SK-N-SH (cell line): ENCODE data around the gene CACNA2D1. TPM values are rescaled to one million over a fixed set of nuclear protein-coding genes. Genes with fewer than 3 reads are reported as not detected.

Source experiments
- CTCF ChIA-PET: fragments of 300-600, 350-600 bp; formaldehyde crosslinking; extraction: SDS; loops from one replicate; lab custom pipeline; 2021; lab: Yijun Ruan, JAX
- POLR2A ChIA-PET: fragments of 350-600 bp; sonication (Branson Sonifier 250); formaldehyde crosslinking; extraction: SDS; loops from one replicate; lab custom pipeline; 2020; ENCODE audit warnings: antibody characterized with exemption, inconsistent platforms; lab: Yijun Ruan, JAX
- DNase-seq: peaks from one replicate; pipeline ENCODE4 v3.0.0; 2012
- H2AFZ ChIP-seq: fragments of 200-600 bp; sonication (generic); 2 replicates; pipeline ENCODE4 v1.8.1; 2016; ENCODE audit warnings: antibody characterized with exemption, mild to moderate bottlenecking, low read depth
- H3F3A ChIP-seq: fragments of 200-600 bp; sonication (generic); replicated peaks from 2 replicates; pipeline ENCODE3; 2016; ENCODE audit warnings: antibody characterized with exemption, mild to moderate bottlenecking; ENCODE audit not compliant: insufficient read depth
- H3K27ac ChIP-seq, 2 experiments: fragments of 200-500 bp in 1 of 2; fragments of 200-600 bp in 1 of 2; sonication (Bioruptor generic) in 1 of 2; sonication (generic), shearing (Covaris generic) in 1 of 2; 2 replicates each; pipeline versions ENCODE4 v1.5.1 to v1.6.1; 2014 to 2016; ENCODE audit warnings: low read depth in 2 of 2, inconsistent platforms in 1 of 2, low read length in 1 of 2, mild to moderate bottlenecking in 1 of 2, mixed read lengths in 1 of 2
- H3K27me3 ChIP-seq: fragments of 200-600 bp; sonication (generic), shearing (Covaris generic); 2 replicates; pipeline ENCODE4 v1.6.1; 2016; ENCODE audit warnings: mixed run types; ENCODE audit not compliant: insufficient read depth
- H3K36me3 ChIP-seq, 2 experiments: fragments of 200-500 bp in 1 of 2; fragments of 200-600 bp in 1 of 2; sonication (Bioruptor generic) in 1 of 2; sonication (generic) in 1 of 2; replicated peaks in 1 of 2; 2 replicates each; pipeline versions ENCODE3 to v1.5.1; 2014 to 2016; ENCODE audit warnings: low read length in 1 of 2, mild to moderate bottlenecking in 1 of 2; ENCODE audit not compliant: insufficient read depth in 2 of 2, control insufficient read depth in 1 of 2
- H3K4me1 ChIP-seq, 2 experiments: fragments of 200-500 bp in 1 of 2; fragments of 200-600 bp in 1 of 2; sonication (Bioruptor generic) in 1 of 2; sonication (generic), shearing (Covaris generic) in 1 of 2; 2 replicates each; pipeline versions ENCODE4 v1.5.1 to v1.6.1; 2014 to 2016; ENCODE audit warnings: low read depth in 1 of 2, low read length in 1 of 2, mixed run types in 1 of 2; ENCODE audit not compliant: insufficient read depth in 2 of 2, control insufficient read depth in 1 of 2
- H3K4me2 ChIP-seq: fragments of 200-600 bp; sonication (generic), shearing (Covaris generic); 2 replicates; pipeline ENCODE4 v1.6.1; 2017; ENCODE audit warnings: mixed run types
- H3K4me3 ChIP-seq, 2 experiments: fragments of 200-500 bp in 1 of 2; fragments of 200-600 bp in 1 of 2; sonication (Bioruptor generic) in 1 of 2; sonication (generic), shearing (Covaris generic) in 1 of 2; 2 replicates each; pipeline versions ENCODE4 v1.5.1 to v1.8.1; 2014 to 2016; ENCODE audit warnings: low read depth in 2 of 2, inconsistent platforms in 1 of 2, low read length in 1 of 2, mild to moderate bottlenecking in 1 of 2, mixed read lengths in 1 of 2, moderate library complexity in 1 of 2
- H3K79me2 ChIP-seq: fragments of 200-600 bp; sonication (generic); 2 replicates; pipeline ENCODE4 v1.8.1; 2017; ENCODE audit warnings: mild to moderate bottlenecking; ENCODE audit not compliant: insufficient read depth
- H3K9ac ChIP-seq: fragments of 200-600 bp; sonication (generic); 2 replicates; pipeline ENCODE4 v1.6.1; 2017; ENCODE audit warnings: mixed run types
- H3K9me2 ChIP-seq: fragments of 200-600 bp; sonication (generic); 2 replicates; pipeline ENCODE4 v1.6.1; 2017; ENCODE audit warnings: mixed run types
- H3K9me3 ChIP-seq: fragments of 200-600 bp; sonication (generic); 2 replicates; pipeline ENCODE4 v1.6.1; 2017; ENCODE audit warnings: mixed run types, mild to moderate bottlenecking, moderate library complexity
- H4K20me1 ChIP-seq: fragments of 200-600 bp; sonication (generic); 2 replicates; pipeline ENCODE4 v1.6.1; 2017; ENCODE audit warnings: mild to moderate bottlenecking, mixed run types; ENCODE audit not compliant: insufficient read depth
- CHD2 ChIP-seq: fragments of 150-350 bp; IDR thresholded peaks from 2 replicates; pipeline ENCODE4 v1.6.1; 2018; ENCODE audit warnings: low read length; ENCODE audit not compliant: partially characterized antibody
- CTCF ChIP-seq: fragments of 200-600 bp; sonication (generic); IDR thresholded peaks from 2 replicates; pipeline ENCODE4 v1.6.1; 2017; ENCODE audit warnings: antibody characterized with exemption, mild to moderate bottlenecking, moderate library complexity
- ELF1 ChIP-seq: IDR thresholded peaks from 2 replicates; pipeline ENCODE4 v1.4.0; 2012
- EZH2phosphoT487 ChIP-seq: fragments of 200-600 bp; sonication (generic); IDR thresholded peaks from 2 replicates; pipeline ENCODE4 v1.6.1; 2017; ENCODE audit warnings: low read depth, mixed run types, mild to moderate bottlenecking, antibody characterized with exemption, moderate library complexity, borderline replicate concordance
- FOXJ3 ChIP-seq: sonication (generic); formaldehyde crosslinking; IDR thresholded peaks from 2 replicates; pipeline ENCODE4 v1.5.1; 2020; ENCODE audit warnings: mild to moderate bottlenecking, missing genetic modification reagents
- FOXM1 ChIP-seq: IDR thresholded peaks from 2 replicates; pipeline ENCODE4 v1.4.0; 2012; ENCODE audit warnings: low read depth, mild to moderate bottlenecking
- GABPA ChIP-seq: IDR thresholded peaks from 2 replicates; pipeline ENCODE4 v1.4.0; 2012; ENCODE audit warnings: low read depth, mild to moderate bottlenecking
- MXI1 ChIP-seq: IDR thresholded peaks from 2 replicates; pipeline ENCODE4 v1.6.1; 2012; ENCODE audit warnings: mild to moderate bottlenecking, low read depth, low read length, improper control_type of control experiment
- REST ChIP-seq: IDR thresholded peaks from 2 replicates; pipeline ENCODE4 v1.6.1; 2012; ENCODE audit warnings: mild to moderate bottlenecking, low read depth, low read length, moderate library complexity
- RFX5 ChIP-seq: IDR thresholded peaks from 2 replicates; pipeline ENCODE4 v1.6.1; 2012; ENCODE audit warnings: mild to moderate bottlenecking, improper control_type of control experiment, low read length
- SMC3 ChIP-seq: IDR thresholded peaks from 2 replicates; pipeline ENCODE4 v1.6.1; 2012; ENCODE audit warnings: low read depth, low read length, improper control_type of control experiment
- USF1 ChIP-seq: IDR thresholded peaks from 2 replicates; pipeline ENCODE4 v1.4.0; 2012; ENCODE audit warnings: low read depth, borderline replicate concordance
- WGBS: methylation state at CpG from one replicate; pipeline ENCODE4 v1.1.6; 2017; ENCODE audit warnings: low lambda C conversion rate; 5-methylcytosine and 5-hydroxymethylcytosine counted together
- polyA plus RNA-seq, 3 experiments: library from polyadenylated mRNA; depleted of rRNA; stranded (reverse); fragments of >200 nt; gene quantifications; 2 replicates each; pipeline ENCODE4 v1.2.3, GENCODE V29; 2012

CACNA2D1 gene
- polyA plus RNA-seq, 1 of the 3 experiments (the other 2 are of a cell fraction) = 3.4 TPM

DNA sequence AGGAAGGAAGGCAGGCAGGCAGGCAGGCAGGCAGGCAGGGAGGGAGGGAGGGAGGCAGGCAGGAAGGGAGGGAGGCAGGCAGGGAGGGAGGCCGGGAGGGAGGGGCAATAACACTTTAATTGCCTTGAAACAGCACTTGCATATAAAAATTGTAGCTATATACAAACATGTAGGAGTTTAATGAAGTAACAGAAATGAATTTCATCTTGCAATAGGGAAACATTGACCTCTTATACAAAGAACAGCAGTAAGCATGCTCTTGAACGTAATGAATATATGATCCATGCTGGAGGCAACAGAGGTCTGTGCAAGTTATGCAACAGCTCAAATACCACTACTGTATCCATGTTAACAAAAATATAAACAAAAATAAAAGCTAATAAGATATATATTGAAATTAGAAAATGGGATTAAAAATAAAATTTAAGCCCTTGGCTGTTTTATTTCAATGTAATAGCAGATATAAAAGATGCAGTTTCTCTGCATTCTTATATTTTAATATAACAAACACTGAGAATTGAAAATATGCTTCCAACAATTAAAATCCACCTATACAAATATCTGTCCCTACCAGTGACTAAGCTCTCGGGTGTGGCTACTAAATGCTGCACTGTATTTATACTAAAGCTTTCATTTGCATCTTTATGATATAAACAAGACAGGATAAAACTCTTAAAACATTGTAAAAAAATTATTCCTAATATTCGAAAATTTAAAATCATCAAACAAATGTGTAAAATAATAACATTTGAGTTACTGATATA, 50.3 kb downstream of the CACNA2D1 start:
- POLR2A ChIA-PET = no interaction called here
- H3K79me2 ChIP-seq = no peaks in the 10 kb centered on the region

GRCh38 chr7:82390936-82391335, 52.6 kb downstream of the CACNA2D1 start:
- Histone ChIP-seq H3K4me1 (peaks cover 12 to 18% of the 10 kb centered on the region in 2 experiments; a peak in 3 of 4 replicates), H3F3A (no peaks in the 10 kb centered on the region), H3K9me2 (no peaks in the 10 kb centered on the region), H3K36me3 (no peaks in the 10 kb centered on the region), H3K9ac (no peak overlapping the region), H3K9me3 (no peaks in the 10 kb centered on the region), H2AFZ (no peak overlapping the region), H3K27me3 (no peaks in the 10 kb centered on the region), H3K4me2 (no peak overlapping the region), H4K20me1 (no peaks in the 10 kb centered on the region), H3K27ac (no peak overlapping the region), H3K79me2 (no peaks in the 10 kb centered on the region), H3K4me3 (no peak overlapping the region)
- ChIA-PET CTCF (interaction anchor here (0.8 to 2.2 kb wide), 4 partner anchors 9 to 182 kb away, joined by 3 to 8 read pairs (median 4); no protein-coding TSS in a partner anchor), POLR2A (no interaction called here)
- DNase-seq = no peak
- TF ChIP-seq FOXJ3 (CRISPR knock-in tag) (no peak), GABPA (no peak), CHD2 (no peak), FOXM1 (no peak), CTCF (no peak), REST (no peak)

More for the DNA sequence above, 50.3 kb downstream of the CACNA2D1 start:
- Histone ChIP-seq H4K20me1 (no peaks in the 10 kb centered on the region), H2AFZ (no peak overlapping the region), H3F3A (no peaks in the 10 kb centered on the region), H3K36me3 (no peaks in the 10 kb centered on the region), H3K4me3 (no peak overlapping the region), H3K9me3 (no peaks in the 10 kb centered on the region), H3K9ac (no peak overlapping the region), H3K4me1 (peaks cover 7 to 18% of the 10 kb centered on the region in 2 experiments; a peak in 3 of 4 replicates), H3K4me2 (no peak overlapping the region), H3K9me2 (no peaks in the 10 kb centered on the region), H3K27ac (no peak overlapping the region), H3K27me3 (no peaks in the 10 kb centered on the region)
- DNase-seq = no peak
- 97% methylated on average over 4 of the region's 4 CpGs for WGBS
- TF ChIP-seq MXI1 = no peak
- no peak for TF ChIP-seq RFX5
- TF ChIP-seq EZH2phosphoT487 = no peak
- TF ChIP-seq USF1 = no peak
- TF ChIP-seq REST = no peak
- no peak for TF ChIP-seq FOXM1
- TF ChIP-seq SMC3 = no peak
- no peak for TF ChIP-seq ELF1
- CTCF ChIA-PET = interaction anchor here (0.7 to 1.0 kb wide), 2 partner anchors 9 to 31 kb away, joined by 4 to 5 read pairs; no protein-coding TSS in a partner anchor
